Panc1 (cell line): ENCODE data around the gene SLC4A1AP. TPM values are rescaled to one million over a fixed set of nuclear protein-coding genes. Genes with fewer than 3 reads are reported as not detected.

ENCODE experiments used
- ATAC-seq: fragments of 200-7000 bp; cut with Tn5 transposase; 2 replicates; pipeline ENCODE4 v1.9.1; 2020; ENCODE audit warnings: mild to moderate bottlenecking, moderate library complexity
- BruUV-seq: library from RNA; stranded (reverse); fragments of 400-500 nt; replicated peaks from 2 replicates; lab custom pipeline; 2021; lab: Mats Ljungman, UMichigan
- CTCF ChIA-PET: fragments of 300-600 bp; sonication (Branson Sonifier 250); formaldehyde crosslinking; loops from one replicate; lab custom pipeline; 2022; ENCODE audit warnings: antibody characterized with exemption; lab: Charles Lee
- POLR2A ChIA-PET: fragments of 300-600 bp; sonication (Branson Sonifier 250); formaldehyde crosslinking; loops from one replicate; lab custom pipeline; 2022; ENCODE audit warnings: antibody characterized with exemption; lab: Charles Lee
- DNase-seq: peaks from one replicate; pipeline ENCODE4 v3.0.0-alpha.2; 2010; ENCODE audit warnings: low read depth, low spot score
- H3K27ac ChIP-seq: 2 replicates; pipeline ENCODE4 v1.5.1; 2011; ENCODE audit warnings: mild to moderate bottlenecking, low read length, inconsistent platforms
- H3K27me3 ChIP-seq: fragments of 200-500 bp; sonication (Bioruptor generic); 2 replicates; pipeline ENCODE4 v1.6.0; 2014; ENCODE audit warnings: low read length, inconsistent platforms; ENCODE audit not compliant: control insufficient read depth, insufficient read depth
- H3K36me3 ChIP-seq: fragments of 200-500 bp; sonication (Bioruptor generic); 2 replicates; pipeline ENCODE4 v1.5.1; 2014; ENCODE audit warnings: inconsistent platforms, mild to moderate bottlenecking, low read length, moderate library complexity; ENCODE audit not compliant: control insufficient read depth, insufficient read depth
- H3K4me1 ChIP-seq: 2 replicates; pipeline ENCODE4 v1.5.1; 2011; ENCODE audit warnings: inconsistent platforms, mild to moderate bottlenecking, low read length, moderate library complexity; ENCODE audit not compliant: control insufficient read depth, insufficient read depth
- H3K4me3 ChIP-seq, 2 experiments: 2 replicates each; pipeline ENCODE4 v1.5.1; 2011 to 2012; ENCODE audit warnings: low read depth in 2 of 2, low read length in 2 of 2, mild to moderate bottlenecking in 2 of 2, inconsistent platforms in 1 of 2, moderate library complexity in 1 of 2
- H3K9me3 ChIP-seq: fragments of 200-500 bp; sonication (Bioruptor generic); 2 replicates; pipeline ENCODE4 v1.5.1; 2014; ENCODE audit warnings: low read depth, mild to moderate bottlenecking, inconsistent platforms, low read length, moderate library complexity; ENCODE audit not compliant: control insufficient read depth, insufficient read depth
- POLR2AphosphoS5 ChIP-seq: IDR thresholded peaks from 2 replicates; pipeline ENCODE4 v1.6.1; 2012; ENCODE audit warnings: mild to moderate bottlenecking, low read depth, low read length, moderate library complexity
- SIN3A ChIP-seq: IDR thresholded peaks from 2 replicates; pipeline ENCODE4 v1.6.1; 2012; ENCODE audit warnings: low read depth, mild to moderate bottlenecking, low read length, moderate library complexity, borderline replicate concordance; ENCODE audit not compliant: insufficient read depth
- TCF7L2 ChIP-seq: IDR thresholded peaks from 2 replicates; pipeline ENCODE4 v1.6.1; 2011; ENCODE audit warnings: mild to moderate bottlenecking, low read depth, low read length, inconsistent platforms
- in situ Hi-C: cut with HindIII; loops from 2 replicates; pipeline ENCODE4 v1.10.0; 2016; ENCODE audit warnings: low sequenced_read_pairs, low pct_unique_long_range_greater_than_20kb
- intact Hi-C: fragments of 100-400 bp; cut with micrococcal nuclease; formaldehyde crosslinking; loops from one replicate; pipeline ENCODE4 v1.10.0; 2022; ENCODE audit not compliant: unreplicated experiment
- total RNA-seq: library from RNA; stranded (reverse); gene quantifications from one replicate; pipeline ENCODE4 v1.2.1, GENCODE V29; 2021; ENCODE audit not compliant: unreplicated experiment
- TF ChIP-seq, protein P1 (sequence below): fragments of 450-650 bp; IDR thresholded peaks from 2 replicates; pipeline ENCODE4 v1.5.1; 2017; ENCODE audit warnings: mild to moderate bottlenecking
- TF ChIP-seq, protein P2 (sequence below), 2 experiments: IDR thresholded peaks; 2 replicates each; pipeline ENCODE4 v1.6.1; 2011 to 2012; ENCODE audit warnings: low read depth in 2 of 2, control low read depth in 1 of 2, low read length in 1 of 2, mild to moderate bottlenecking in 1 of 2, moderate library complexity in 1 of 2; ENCODE audit not compliant: insufficient read depth in 1 of 2

The SLC4A1AP gene
- total RNA-seq, 1 experiment from 2014 or later: 22.2 TPM

DNA sequence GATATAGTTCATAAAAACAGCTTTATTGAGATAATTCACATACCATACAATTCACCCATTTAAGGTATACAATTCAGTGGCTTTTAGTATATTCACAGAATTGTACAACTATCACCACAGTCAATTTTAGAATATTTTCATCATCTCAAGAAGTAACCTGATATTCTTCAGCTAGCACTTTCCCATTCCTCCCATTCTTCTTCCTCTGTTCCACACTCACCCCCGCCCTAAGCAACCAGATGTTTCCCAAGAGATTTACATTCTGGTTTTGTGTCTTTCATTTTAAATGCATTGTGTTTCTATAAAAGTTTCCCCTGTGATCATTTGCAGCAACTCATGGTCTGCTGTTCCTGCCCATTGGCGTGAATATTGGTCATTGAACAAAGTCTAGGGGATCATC lies 29.4 kb upstream of the SLC4A1AP start:
- Histone ChIP-seq H3K9me3 (no peaks in the 10 kb centered on the region), H3K4me1 (peaks cover 3% of the 10 kb centered on the region; the same call in 1 of the 2 replicates), H3K36me3 (peaks cover 23% of the 10 kb centered on the region), H3K27ac (no peak overlapping the region), H3K27me3 (no peaks in the 10 kb centered on the region), H3K4me3 (no peak overlapping the region)
- BruUV-seq: no TSS peak
- POLR2A ChIA-PET: no interaction called here
- ATAC-seq (no peak), DNase-seq (no peak)
- CTCF ChIA-PET: no interaction called here
- in situ Hi-C loops: no loop called here
- intact Hi-C loops: no loop called here
- TF ChIP-seq, protein P1, sequence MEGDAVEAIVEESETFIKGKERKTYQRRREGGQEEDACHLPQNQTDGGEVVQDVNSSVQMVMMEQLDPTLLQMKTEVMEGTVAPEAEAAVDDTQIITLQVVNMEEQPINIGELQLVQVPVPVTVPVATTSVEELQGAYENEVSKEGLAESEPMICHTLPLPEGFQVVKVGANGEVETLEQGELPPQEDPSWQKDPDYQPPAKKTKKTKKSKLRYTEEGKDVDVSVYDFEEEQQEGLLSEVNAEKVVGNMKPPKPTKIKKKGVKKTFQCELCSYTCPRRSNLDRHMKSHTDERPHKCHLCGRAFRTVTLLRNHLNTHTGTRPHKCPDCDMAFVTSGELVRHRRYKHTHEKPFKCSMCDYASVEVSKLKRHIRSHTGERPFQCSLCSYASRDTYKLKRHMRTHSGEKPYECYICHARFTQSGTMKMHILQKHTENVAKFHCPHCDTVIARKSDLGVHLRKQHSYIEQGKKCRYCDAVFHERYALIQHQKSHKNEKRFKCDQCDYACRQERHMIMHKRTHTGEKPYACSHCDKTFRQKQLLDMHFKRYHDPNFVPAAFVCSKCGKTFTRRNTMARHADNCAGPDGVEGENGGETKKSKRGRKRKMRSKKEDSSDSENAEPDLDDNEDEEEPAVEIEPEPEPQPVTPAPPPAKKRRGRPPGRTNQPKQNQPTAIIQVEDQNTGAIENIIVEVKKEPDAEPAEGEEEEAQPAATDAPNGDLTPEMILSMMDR: no peak
- no peak for TF ChIP-seq SIN3A
- TF ChIP-seq TCF7L2: no peak
- no peak for TF ChIP-seq POLR2AphosphoS5
- TF ChIP-seq, protein P2, sequence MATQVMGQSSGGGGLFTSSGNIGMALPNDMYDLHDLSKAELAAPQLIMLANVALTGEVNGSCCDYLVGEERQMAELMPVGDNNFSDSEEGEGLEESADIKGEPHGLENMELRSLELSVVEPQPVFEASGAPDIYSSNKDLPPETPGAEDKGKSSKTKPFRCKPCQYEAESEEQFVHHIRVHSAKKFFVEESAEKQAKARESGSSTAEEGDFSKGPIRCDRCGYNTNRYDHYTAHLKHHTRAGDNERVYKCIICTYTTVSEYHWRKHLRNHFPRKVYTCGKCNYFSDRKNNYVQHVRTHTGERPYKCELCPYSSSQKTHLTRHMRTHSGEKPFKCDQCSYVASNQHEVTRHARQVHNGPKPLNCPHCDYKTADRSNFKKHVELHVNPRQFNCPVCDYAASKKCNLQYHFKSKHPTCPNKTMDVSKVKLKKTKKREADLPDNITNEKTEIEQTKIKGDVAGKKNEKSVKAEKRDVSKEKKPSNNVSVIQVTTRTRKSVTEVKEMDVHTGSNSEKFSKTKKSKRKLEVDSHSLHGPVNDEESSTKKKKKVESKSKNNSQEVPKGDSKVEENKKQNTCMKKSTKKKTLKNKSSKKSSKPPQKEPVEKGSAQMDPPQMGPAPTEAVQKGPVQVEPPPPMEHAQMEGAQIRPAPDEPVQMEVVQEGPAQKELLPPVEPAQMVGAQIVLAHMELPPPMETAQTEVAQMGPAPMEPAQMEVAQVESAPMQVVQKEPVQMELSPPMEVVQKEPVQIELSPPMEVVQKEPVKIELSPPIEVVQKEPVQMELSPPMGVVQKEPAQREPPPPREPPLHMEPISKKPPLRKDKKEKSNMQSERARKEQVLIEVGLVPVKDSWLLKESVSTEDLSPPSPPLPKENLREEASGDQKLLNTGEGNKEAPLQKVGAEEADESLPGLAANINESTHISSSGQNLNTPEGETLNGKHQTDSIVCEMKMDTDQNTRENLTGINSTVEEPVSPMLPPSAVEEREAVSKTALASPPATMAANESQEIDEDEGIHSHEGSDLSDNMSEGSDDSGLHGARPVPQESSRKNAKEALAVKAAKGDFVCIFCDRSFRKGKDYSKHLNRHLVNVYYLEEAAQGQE (IDR thresholded peaks at IDR 0.05; ENCODE audit: insufficient read depth in 1 of 2, low read depth in 2 of 2, low read length in 1 of 2): no peak

DNA sequence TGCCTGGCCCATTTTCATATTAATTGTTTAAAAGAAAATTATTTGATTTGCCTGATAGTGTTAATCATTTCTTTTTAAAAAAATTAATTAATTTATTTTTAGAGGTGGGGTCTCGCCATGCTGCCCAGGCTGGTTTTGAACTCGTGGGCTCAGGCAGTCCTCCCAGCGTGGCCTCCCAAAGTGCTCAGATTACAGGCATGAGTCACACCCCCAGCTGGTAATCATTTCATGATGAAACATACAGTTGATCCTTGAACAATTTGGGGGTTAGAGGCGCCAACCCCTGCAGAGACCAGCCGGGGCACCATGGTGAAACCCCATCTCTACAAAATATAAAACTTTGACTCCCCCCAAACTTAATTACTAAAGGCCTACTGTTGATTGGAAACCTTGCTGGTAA lies 26.9 kb upstream of the SLC4A1AP start:
- BruUV-seq: no TSS peak
- no peaks in the 10 kb centered on the region for H3K9me3 ChIP-seq
- intact Hi-C loops (no loop called here), in situ Hi-C loops (no loop called here)
- H3K4me3 ChIP-seq: no peak overlapping the region
- no peak for DNase-seq
- no peak overlapping the region for H3K27ac ChIP-seq
- TF ChIP-seq, protein P2 (IDR thresholded peaks at IDR 0.05; ENCODE audit: insufficient read depth in 1 of 2, low read depth in 2 of 2, low read length in 1 of 2): no peak
- no peaks in the 10 kb centered on the region for H3K27me3 ChIP-seq
- CTCF ChIA-PET: no interaction called here
- POLR2A ChIA-PET: no interaction called here
- H3K36me3 ChIP-seq: peaks cover 19% of the 10 kb centered on the region
- no peak for ATAC-seq
- H3K4me1 ChIP-seq: no peaks in the 10 kb centered on the region
